Vagina (tissue), 2 donors: ENCODE data around the gene RFX1.

Source experiments
- POLR2A ChIP-seq, 2 donors: fragments of 450-650 bp; IDR thresholded peaks; one replicate each; pipeline ENCODE4 v1.6.1; 2017; ENCODE audit warnings: antibody characterized with exemption in 2 of 2, mild to moderate bottlenecking in 2 of 2, moderate library complexity in 2 of 2
- TF ChIP-seq, protein P1 (sequence below), 3 experiments: fragments of 450-650 bp in 2 of 3; fragments of 200-600 bp in 1 of 3; sonication (generic) in 1 of 3; IDR thresholded peaks; one replicate each; pipeline ENCODE4 v1.5.1; 2017 to 2019; ENCODE audit warnings: antibody characterized with exemption in 3 of 3, mild to moderate bottlenecking in 2 of 3, moderate library complexity in 2 of 3

GRCh38 chr19:14023404-14024235 is 17.5 kb upstream of the RFX1 start:
- TF ChIP-seq POLR2A (IDR thresholded peaks at IDR 0.05), result no peak
- TF ChIP-seq, protein P1, sequence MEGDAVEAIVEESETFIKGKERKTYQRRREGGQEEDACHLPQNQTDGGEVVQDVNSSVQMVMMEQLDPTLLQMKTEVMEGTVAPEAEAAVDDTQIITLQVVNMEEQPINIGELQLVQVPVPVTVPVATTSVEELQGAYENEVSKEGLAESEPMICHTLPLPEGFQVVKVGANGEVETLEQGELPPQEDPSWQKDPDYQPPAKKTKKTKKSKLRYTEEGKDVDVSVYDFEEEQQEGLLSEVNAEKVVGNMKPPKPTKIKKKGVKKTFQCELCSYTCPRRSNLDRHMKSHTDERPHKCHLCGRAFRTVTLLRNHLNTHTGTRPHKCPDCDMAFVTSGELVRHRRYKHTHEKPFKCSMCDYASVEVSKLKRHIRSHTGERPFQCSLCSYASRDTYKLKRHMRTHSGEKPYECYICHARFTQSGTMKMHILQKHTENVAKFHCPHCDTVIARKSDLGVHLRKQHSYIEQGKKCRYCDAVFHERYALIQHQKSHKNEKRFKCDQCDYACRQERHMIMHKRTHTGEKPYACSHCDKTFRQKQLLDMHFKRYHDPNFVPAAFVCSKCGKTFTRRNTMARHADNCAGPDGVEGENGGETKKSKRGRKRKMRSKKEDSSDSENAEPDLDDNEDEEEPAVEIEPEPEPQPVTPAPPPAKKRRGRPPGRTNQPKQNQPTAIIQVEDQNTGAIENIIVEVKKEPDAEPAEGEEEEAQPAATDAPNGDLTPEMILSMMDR (IDR thresholded peaks at IDR 0.05), result no peak
